ENCODE measurements around the gene OLIG2.

OLIG2 gene

GRCh38 chr21:33025489-33026442 lies at the start of gene OLIG2:
TSS of gene OLIG2 (plus strand) at chr21:33025935. CDS start at chr21:33026863, 928 bp downstream.
- DNase-seq (ENCODE audit: low read depth, low spot score) = peak; percentile 74

GRCh38 chr21:32976791-32977190 lies 48.9 kb upstream of the OLIG2 start:
- DNase-seq (ENCODE audit: low read depth, low spot score) = no peak

GRCh38 chr21:32977216-32977615 lies 48.5 kb upstream of the OLIG2 start:
- DNase-seq (ENCODE audit: low read depth, low spot score) = no peak

GRCh38 chr21:32978331-32979270 lies 47.1 kb upstream of the OLIG2 start:
- no peak for DNase-seq (ENCODE audit: low read depth, low spot score)

- DNase-seq (ENCODE audit: low read depth, low spot score) = no peak
Observed at GRCh38 chr21:32979598-32980268, 46.0 kb upstream of the OLIG2 start.

GRCh38 chr21:32981096-32981495 lies 44.6 kb upstream of the OLIG2 start:
- DNase-seq (ENCODE audit: low read depth, low spot score) = no peak

- no peak for DNase-seq (ENCODE audit: low read depth, low spot score)
Observed at GRCh38 chr21:32990666-32991065, 35.1 kb upstream of the OLIG2 start.

DNA sequence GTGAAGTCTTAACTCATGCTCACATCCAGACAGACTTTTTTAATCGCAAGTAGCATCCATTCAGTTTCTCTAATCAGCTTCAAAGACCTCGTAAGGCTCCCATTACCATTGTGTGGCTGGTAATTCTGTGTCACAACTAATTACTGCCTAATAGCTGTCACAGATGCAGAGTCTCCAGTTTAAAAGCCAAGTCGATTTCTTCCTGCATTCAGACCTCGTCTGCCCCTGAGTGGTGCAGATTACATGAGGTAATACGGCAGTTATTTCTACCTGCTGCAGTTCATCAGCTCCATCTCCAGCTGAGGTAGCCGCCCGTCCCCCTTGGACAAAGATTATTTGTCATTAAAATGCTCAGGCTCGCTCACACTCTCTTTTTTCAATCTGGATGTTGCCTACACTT lies 34.4 kb upstream of the OLIG2 start:
- no peak for DNase-seq (ENCODE audit: low read depth, low spot score)

- DNase-seq (ENCODE audit: low read depth, low spot score) = no peak
Observed at GRCh38 chr21:32993894-32994293, 31.8 kb upstream of the OLIG2 start.

DNA sequence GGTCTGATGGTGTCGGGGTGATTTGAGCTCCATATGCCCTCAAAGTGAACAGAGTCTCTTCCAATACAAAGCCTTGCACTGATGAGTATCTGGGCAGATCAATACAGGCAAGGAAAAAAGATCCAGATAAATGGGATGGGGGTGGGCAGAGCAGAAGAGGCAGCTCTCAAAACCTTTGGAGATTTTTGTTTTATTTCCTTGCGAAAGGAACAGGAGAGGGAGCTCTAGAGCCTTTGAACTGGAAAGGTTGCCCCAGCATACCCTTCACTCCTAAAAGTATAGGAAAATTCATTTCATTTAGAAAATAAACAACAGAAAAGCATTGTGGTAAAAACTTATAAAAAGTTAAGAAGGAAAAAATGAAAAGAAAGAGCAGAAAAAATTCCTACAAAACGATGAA lies 31.4 kb upstream of the OLIG2 start:
- DNase-seq (ENCODE audit: low read depth, low spot score) = no peak

- DNase-seq (ENCODE audit: low read depth, low spot score) = no peak
Observed at GRCh38 chr21:33007747-33008146, 18.0 kb upstream of the OLIG2 start.

GRCh38 chr21:33008333-33009051 lies 17.2 kb upstream of the OLIG2 start:
- no peak for DNase-seq (ENCODE audit: low read depth, low spot score)

GRCh38 chr21:33010931-33011330 lies 14.8 kb upstream of the OLIG2 start:
- DNase-seq (ENCODE audit: low read depth, low spot score) = no peak

DNA sequence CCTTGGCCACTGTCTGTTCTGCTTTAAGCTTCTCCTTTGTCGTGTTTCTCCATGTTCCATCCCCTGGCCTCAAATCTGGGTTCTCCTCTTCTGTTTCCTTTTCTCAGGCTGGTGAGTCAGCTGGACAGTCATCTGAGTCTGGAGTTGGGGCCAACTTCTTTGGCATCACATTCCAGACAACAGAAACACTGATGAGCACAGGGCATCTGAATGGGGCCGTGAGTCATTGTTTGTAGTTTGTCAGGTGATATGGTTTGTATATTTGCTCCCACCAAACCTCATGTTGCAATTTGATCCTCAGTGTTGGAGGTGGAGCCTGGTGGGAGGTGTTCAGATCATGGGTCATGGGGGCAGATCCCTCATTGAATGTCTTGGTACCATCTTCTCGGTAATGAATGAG lies 14.3 kb upstream of the OLIG2 start:
- no peak for DNase-seq (ENCODE audit: low read depth, low spot score)

DNA sequence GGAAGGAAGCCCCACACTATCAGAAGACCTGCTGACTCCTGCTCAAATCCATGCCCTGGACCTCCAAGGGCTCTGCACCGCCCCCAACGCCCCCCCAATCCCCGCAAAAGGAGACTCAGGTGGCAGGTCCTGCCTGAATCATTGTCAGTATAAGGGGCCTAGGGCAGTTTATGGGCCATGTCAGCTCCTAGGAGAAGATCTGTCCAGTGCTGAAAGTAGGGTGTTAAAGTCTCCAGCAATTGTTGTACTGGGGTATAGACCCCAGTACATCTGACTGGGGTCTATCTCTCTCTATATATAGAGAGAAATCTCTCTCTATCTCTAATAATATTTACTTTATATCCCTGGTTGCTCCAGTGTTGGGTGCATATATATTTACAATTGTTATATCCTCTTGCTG lies 12.1 kb upstream of the OLIG2 start:
- DNase-seq (ENCODE audit: low read depth, low spot score) = no peak

DNA sequence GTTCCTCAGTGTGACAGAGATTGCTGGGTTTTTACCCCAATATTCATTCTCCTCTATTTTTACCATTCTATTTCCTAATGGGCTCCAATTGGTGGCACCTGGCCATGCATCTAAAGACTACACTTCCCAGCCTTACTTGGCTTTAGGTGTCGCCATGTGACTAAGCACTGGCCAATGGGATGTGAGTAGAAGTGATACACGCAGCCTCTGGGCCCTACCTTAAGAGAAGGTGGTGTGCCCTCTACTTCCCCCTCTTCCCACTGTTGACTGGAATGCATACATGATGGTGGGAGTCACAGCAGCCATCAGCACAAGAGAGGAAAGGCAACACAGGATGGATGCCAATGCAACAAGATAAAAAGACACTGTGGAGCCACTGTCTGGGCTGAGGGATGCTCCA lies 11.4 kb upstream of the OLIG2 start:
- no peak for DNase-seq (ENCODE audit: low read depth, low spot score)

DNA sequence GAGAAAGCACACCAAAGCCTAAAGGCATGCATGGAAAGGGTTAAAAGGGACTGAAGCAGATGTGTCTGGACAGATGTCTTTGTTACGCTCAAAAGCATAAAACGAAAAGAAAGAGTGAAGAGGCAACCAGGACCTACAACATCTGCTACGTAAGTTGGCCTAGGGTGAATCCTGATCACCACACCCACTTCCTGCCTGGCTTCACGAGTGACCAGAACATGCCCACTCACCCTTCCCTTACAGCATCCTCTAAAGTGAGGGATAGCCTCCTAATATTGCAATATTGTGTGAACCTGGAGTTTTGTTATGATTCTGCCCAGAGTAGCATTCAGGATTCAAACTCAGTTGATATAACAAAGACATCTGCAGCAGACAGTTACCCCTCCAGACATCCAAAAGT lies 10.6 kb upstream of the OLIG2 start:
- no peak for DNase-seq (ENCODE audit: low read depth, low spot score)

DNA sequence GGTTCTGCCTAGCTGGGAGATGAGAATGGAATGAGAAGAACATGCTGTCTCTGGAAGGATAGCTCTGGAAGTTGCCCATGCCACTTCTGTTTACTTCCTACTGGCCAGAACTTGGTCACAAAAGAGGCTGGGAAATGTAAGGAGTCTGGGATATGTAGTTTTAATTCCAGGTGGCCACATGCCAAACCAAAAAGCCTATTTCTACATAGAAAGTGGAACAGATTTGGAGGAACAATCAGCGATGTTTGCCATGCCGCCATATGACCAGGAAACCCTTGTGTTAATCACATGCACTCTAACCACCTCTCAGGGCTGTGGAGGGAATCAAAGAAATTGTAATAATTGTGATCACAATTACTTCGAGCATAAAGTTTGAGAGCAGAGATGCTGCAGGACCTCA lies 10.0 kb upstream of the OLIG2 start:
- no peak for DNase-seq (ENCODE audit: low read depth, low spot score)

- no peak for DNase-seq (ENCODE audit: low read depth, low spot score)
Observed at GRCh38 chr21:33018707-33019465, 6.8 kb upstream of the OLIG2 start.

DNA sequence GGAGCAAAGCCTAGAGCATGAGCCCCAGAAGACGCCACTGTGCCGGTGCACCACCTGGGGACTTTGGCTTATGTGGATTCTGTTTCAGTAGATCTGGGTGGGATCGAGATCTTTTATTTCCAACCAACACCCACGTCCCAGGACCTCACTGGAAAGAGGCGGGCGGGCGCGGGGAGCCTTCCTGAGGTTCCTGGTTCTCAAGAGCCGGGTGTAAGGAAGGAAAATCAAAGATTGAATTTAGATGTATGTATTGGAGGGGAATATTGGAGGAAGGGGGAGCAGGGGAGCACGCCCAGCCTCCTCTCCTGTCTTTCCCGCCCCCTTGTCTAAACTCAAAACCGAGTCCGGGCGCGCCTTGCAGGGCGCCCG lies 6.2 kb upstream of the OLIG2 start:
- no peak for DNase-seq (ENCODE audit: low read depth, low spot score)

Data from iPS DF 19.7 (cell line).